Stimulated activated CD8-positive, alpha-beta memory T cell treated with anti-CD3 and anti-CD28 coated beads, Interleukin-2, amount 100 ng/mL, for 48 hours (primary cell): ENCODE measurements around the gene GRK1.
"Not testable (repeated sequence)": the region's sequence is repeated elsewhere in the genome, so short reads cannot be mapped to it uniquely, and the experiment has no call there.

Source experiments
- DNase-seq, 2 donors: peaks; one replicate each; pipeline ENCODE4 v3.0.0-alpha.2; 2020; ENCODE audit warnings: low read depth in 2 of 2

GRK1 gene

DNA sequence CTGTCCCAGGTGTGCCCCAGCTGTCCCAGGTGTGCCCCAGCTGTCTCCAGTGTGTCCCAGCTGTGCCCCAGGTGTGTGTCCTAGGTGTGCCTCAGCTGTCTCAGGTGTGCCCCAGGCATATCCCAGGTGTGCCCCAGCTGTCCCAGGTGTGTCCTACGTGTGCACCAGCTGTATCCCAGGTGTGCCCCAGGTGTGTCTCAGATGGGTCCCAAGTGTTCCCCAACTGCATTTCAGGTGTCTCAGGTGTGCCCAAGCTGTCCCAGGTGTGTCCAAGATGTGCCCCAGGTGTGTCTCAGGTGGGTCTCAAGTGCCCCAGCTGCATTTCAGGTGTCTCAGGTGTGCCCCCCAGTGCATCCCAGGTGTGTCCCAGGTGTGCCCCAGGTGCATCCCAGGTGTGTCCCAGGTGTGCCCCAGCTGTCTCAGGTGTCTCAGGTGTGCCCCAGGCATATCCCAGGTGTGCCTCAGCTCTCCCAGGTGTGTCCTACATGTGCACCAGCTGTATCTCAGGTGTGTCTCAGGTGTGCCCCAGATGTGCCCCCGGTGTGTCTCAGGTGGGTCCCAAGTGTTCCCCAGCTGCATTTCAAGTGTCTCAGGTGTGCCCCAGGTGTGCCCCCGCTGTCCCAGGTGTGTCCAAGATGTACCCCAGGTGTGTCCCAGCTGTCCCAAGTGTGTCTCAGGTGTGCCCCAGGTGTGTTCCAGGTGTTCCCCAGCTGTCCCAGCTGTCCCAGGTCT lies 1.3 kb upstream of the GRK1 start:
- no peak for DNase-seq

DNA sequence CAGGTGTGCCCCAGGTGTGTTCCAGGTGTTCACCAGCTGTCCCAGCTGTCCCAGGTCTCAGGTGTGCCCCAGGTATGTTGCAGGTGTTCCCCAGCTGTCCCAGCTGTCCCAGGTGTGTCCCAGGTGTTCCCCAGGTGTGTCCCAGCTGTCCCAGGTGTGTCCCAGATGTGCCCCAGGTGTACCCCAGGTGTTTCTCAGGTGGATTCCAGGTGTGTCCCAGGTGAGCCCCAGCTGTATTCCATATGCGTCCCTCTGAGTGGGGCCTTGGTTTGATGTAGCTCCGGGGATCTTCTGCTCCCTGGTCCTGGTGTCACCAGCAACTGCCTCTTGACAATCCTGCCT lies 719 bp upstream of the GRK1 start:
- DNase-seq = no peak

DNA sequence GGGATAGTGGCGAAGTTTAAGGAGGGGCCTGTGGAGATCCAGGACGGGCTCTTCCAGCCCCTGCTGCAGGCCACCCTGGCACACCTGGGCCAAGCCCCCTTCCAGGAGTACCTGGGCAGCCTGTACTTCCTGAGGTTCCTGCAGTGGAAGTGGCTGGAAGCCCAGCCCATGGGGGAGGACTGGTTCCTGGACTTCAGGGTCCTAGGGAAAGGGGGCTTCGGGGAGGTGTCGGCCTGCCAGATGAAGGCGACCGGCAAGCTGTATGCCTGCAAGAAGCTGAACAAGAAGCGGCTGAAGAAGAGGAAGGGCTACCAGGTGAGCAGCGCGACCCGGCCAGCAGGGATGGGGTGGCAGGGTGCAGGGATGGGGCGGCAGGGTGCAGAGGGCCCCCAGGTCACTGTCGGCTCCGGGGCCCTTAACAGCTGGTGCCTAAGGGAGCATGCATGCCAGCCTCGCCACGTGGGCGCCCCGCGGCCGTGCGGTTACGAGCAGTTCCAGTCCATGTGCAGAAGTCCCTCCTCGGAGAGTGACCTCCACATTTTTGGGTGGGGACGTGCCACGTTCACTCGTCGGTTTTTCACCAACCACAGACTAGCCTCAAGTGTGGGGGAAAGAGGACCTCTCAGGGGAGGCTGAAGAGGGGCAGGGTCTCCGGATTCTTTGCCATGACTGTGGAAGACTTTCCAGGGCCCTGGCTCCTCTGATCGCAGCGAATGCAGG lies 912 bp downstream of the GRK1 start:
- no peak for DNase-seq

DNA sequence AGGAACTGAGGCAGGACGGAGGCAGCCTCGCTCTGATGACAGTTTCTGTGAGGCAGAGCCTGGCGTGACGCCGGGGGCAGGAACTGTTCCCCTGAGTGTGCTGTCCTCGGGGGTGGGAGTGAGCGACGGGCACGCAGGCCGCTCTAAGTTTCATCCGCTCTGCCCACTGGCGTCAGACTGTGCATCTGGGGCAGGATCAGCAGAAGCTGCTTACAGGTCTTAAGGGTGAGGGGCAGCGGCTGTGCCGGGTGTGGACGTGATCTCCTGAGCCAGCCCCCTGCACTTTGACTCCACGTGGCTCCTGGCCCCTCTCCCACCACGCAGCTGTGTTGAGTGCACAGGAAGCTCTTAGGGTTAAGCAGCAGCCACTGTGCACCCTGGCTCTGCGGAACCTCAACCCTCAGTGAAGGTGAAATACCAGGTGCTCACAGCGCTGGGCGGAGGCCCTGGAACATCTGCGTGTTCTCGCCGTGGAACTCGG lies 1.5 kb downstream of the GRK1 start:
- no peak for DNase-seq

DNA sequence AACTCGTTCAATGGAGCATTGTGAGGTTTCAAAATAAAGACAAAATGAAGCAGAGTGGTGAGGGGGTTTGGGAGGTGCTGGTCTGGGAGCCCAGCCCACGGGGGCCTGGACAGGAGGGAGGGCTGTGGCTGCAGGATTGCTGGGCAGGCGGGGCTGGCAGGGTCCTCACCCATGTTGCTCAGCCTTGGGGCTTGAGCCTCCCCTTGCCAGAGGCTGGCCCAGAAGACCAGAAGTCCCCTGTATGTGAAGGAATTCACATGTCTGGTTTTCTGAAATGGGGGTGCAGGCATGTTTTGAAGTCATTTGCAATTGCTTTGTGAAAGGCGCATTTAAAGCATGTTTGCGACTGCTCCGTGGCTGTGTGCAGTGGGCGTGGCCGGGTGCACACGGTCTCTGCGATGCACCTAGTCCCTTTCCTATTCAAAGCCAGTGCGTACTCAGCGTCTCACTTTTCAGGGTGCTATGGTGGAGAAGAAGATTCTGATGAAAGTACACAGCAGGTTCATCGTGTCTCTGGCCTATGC lies 2.3 kb downstream of the GRK1 start:
- DNase-seq = no peak

DNA sequence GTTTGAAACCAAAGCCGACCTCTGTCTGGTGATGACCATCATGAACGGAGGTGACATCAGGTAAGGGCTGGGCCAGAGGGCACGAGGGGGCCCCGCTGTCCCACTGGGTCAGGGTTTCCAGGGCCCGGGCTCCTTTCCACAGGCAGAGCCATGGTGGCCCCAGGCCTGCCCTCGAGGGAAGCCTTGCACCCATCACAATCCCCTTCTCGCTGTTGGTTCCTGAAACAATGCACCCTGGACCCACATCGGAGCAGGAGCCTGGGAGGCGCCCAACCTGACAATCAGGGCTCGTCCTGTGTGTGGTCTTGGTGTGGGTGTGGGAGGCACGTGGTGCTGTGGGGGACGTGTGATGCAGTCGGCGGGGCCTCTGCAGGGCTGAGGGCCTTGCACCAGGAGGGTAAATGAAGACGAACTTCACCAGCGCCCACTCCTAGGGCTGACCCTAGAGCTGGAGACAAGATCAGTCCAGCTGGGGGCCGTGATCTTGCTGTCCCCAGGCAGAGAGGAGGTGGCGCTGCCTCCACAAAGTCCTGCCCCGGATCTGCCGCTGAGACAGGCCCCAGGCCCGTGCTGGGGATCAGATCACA lies 2.8 kb downstream of the GRK1 start:
- no peak for DNase-seq

DNA sequence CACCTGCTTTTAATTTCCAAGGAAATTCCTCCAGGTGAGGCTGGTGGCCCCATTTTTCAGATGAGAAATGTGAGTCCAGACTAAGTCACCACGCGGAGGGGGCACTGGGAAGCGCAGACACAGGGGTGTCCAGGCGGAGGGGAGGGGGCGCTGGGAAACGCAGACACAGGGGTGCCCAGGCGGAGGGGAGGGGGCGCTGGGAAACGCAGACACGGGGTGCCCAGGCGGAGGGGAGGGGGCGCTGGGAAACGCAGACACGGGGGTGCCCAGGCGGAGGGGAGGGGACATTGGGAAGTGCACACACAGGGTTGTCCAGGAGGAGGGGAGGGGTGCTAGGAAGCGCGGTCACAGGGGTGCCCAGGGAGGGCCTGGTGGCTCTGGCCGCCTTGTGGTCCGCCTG lies 3.5 kb downstream of the GRK1 start:
- DNase-seq = no peak

DNA sequence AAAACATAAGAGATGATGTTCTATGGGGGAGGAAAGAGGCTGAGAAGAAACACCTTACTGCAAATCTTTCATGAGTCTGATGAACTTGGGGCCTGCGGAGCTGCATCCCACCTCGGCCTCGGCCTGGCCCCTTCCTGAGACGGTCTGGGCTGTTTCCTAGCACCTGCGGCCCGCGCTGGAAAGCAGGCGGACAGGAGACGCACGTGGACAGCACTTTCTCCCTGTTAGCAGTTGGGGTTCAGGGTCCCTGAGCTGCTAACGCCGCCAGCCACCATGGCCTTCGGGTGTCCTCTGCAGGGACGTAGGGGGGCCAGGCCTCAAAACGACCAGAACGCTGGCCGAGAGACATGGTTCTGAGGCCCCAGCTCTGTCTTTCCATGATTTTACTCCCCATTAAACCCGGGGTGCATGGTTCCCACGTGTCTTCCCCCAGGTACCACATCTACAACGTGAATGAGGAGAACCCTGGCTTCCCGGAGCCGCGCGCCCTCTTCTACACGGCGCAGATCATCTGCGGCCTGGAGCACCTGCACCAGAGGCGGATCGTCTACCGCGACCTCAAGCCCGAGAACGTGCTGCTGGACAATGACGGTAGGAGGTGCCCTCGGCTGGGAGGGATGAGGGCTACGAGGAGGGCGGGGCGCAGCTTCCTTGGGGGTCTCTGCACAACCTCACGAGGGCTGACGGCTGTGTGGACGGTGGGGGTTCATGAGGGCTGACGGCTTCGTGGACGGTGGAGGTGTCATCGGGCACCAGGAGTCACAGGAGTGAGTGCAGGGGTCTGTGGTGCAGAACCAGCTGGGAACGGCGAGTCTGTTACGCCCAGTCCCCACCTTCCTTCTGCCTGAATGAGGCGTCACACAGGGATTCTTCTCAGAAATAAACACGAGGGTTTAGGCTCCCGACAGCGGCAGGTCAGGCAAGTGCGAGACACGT lies 4.3 kb downstream of the GRK1 start:
- DNase-seq = no peak

DNA sequence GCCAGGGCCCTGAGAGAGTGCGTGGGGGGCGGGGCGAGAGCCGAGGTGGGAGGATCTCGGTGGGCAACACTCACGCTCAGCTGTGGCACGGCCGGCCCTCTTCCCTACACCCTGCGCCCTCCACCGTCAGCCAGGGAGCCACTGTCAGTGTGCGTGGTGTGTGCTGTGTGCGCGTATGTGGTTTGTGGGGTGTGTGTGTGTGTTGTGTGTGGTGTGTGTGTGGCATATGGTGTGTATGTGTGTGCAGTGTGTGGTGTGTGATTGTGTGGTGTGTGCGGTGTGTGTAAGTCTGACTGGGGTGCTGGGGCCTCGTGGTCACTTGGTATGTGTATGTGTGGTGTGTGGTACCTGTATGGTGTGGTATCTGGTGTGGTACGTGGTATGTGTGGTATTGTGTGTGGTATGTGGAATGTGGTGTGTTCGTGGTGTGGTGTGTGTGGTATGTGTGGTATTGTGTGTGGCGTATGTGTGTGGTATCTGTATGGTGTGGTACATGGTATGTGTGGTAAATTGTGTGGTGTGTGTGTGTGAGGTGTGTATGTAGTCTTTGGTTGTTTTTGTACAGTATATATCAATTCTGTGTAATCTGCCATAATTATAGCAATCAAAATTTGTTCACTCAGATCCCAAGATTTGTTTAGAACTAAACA lies 5.1 kb downstream of the GRK1 start:
- no peak for DNase-seq

DNA sequence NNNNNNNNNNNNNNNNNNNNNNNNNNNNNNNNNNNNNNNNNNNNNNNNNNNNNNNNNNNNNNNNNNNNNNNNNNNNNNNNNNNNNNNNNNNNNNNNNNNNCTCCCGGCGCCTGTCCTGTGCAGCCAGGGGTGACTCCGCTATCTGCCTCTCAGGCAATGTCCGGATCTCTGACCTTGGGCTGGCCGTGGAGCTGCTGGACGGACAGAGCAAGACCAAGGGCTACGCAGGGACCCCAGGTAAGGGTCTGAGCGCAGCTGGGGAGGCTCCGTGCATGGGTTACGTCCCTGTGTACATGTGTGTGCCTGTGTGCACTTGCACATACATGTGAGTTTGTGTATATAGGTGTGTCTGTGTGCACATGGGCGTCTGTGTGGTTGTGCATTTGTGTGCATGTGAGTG lies 55.9 kb downstream of the GRK1 start:
- no peak for DNase-seq

DNA sequence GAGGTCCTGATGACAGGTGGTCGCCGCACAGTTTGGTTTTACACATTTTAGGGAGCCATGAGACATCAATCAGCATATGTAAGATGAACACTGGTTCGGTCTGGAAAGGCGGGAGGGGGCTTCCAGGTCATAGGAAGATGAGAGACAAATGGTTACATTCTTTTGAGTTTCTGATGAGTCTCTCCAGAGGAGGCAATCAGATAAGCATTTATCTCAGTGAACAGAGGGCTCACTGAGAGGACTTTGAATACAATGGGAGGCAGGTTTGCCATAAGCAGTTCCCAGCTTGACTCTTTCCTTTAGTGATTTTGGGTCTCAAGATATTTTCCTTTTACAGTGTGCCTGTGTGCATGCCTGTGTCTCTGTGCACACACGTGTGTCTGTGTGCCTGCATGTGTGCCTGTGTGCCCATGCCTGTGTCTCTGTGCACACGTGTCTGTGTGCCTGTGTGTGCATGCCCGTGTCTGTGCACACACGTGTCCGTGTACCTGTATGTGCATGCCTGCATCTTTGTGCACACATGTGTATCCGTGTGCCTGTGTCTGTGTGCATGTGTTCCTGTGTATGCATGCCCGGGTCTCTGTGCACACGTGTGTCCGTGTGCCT lies 56.5 kb downstream of the GRK1 start:
- no peak for DNase-seq

DNA sequence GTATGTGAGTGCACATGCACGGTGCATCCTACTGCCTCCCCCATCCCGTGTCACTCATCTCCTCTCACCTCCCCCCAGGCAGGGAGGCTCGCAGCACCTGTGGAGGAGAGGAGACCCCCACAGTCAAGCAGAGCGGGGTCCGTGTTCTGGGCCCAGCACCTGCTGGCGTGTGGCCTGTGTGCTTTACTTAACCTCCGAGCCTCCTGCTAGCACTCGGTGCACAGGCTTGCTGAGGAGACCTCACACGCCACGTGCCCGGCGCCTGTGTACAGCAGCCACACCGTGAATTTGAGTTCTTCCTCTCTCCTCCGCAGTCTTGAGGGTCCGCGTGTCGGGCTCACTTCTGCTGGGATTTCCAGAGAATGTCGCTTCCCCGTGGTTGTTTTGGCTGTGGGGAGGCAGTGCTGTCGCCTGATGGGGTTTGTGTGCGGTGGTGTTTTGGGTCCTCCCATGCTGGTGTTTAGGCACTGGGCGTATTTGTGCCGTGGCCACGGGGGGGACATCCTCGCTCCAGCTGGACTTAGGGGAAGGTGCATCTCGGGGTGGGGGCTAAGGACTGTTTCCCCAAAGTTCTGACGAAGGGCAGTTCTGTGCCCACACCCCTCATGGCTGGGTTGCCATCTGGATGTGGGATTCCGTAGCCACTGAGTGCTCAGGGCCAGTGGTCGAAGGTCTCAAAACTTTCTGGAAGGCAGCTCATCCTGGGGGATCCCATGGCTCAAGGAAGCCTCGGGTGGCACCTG lies 57.2 kb downstream of the GRK1 start:
- no peak for DNase-seq

DNA sequence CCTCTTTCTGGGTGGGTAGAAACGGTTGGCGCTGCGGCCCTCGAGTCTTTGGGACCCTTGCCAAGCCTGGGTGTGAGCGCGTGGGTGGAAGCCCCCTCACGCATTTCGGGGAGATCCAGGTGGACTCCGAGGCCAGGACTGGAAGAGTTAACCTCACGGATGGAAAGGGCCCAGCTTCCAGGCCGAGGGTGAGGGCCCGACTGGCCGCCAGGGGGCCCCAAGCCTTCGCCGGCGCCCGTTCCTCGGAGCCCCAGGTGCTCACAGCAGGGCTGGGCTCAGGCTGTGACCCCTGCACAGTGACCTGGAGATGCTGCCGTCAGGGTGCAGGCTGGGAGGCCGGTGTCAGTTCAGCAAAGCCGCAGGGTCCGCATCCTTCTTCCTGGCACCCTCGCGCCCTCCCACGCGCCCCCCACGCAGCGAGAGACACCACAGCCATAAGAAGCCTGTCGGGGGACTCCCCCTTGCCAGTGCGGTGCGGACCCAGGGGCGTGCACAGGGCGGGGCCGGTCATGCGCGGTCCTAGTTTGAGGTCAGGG lies 57.8 kb downstream of the GRK1 start:
- DNase-seq = peak; percentile 72 to 77

DNA sequence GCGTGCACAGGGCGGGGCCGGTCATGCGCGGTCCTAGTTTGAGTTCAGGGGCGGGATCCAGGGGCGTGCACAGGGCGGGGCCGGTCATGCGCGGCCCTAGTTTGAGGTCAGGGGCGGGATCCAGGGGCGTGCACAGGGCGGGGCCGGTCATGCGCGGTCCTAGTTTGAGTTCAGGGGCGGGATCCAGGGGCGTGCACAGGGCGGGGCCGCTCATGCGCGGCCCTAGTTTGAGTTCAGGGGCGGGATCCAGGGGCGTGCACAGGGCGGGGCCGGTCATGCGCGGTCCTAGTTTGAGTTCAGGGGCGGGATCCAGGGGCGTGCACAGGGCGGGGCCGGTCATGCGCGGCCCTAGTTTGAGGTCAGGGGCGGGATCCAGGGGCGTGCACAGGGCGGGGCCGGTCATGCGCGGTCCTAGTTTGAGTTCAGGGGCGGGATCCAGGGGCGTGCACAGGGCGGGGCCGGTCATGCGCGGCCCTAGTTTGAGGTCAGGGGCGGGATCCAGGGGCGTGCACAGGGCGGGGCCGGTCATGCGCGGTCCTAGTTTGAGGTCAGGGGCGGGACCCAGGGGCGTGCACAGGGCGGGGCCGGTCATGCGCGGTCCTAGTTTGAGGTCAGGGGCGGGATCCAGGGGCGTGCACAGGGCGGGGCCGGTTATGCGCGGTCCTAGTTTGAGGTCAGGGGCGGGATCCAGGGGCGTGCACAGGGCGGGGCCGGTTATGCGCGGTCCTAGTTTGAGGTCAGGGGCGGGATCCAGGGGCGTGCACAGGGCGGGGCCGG lies 58.5 kb downstream of the GRK1 start:
- peak in 1 of 2 donors; percentile 34 for DNase-seq

DNA sequence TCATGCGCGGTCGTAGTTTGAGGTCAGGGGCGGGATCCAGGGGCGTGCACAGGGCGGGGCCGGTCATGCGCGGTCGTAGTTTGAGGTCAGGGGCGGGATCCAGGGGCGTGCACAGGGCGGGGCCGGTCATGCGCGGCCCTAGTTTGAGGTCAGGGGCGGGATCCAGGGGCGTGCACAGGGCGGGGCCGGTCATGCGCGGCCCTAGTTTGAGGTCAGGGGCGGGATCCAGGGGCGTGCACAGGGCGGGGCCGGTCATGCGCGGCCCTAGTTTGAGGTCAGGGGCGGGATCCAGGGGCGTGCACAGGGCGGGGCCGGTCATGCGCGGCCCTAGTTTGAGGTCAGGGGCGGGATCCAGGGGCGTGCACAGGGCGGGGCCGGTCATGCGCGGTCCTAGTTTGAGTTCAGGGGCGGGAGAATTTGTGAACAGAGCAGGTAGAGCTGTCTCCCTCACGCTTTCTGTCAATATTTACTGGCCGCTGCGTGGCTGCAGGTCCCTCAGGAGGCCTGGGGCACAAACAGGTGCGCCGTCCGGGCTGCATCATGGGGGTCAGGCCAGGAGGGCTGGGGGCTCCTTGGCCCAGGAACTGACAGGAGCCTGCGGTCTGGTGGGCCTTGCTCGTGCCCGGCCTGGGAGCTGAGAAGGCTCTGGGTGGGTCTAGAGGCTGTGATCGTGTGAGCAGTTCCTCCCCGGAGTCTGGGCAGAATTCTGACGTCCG lies 59.2 kb downstream of the GRK1 start:
- not testable (repeated sequence) for DNase-seq

DNA sequence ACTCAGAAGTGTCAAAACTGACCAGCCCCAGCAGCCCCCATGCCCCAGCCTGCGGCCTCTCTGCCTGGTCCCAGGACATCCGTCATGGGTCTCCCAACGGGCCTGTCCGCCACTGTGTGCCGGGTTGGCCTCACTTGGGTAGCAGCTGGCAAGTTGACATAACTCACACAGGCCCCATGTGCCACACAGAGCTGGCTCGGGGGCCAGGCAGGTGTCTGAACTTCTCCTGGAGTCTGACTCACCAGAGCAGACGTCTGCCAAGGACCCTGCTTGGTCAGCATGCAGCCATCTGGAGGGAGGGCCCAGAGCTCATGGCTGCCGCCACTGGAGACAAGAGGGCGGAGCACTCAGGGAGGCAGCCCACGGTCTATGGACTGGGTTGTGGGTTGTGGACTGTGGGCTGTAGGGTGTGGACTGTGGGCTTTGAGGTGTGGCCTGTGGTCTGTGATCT lies 60.0 kb downstream of the GRK1 start:
- no peak for DNase-seq

DNA sequence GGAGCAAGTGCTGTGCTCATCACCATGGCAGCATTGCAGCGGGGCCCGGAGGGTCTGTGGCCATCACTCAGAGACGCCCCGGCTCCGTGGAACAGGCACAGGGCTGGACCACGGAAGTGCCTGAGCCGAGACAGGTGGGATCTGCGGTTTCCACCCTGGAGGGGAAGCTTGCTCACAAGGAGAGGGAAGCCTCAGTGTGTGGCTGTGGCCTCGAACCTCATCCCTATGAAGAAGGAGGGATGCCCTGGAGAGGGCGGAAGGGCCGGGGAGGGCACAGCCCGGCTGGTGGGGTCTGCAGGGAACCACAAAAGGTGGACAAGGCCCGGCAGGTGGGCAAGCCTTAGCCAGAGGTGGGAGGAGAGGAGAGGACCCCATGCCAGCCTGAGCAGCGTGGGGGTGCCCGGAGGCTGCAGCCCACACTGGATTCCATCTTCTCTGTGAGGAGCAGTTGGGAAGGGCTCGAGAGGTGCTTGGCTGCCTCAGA lies 61.6 kb downstream of the GRK1 start:
- no peak for DNase-seq
